Smooth muscle cell (in vitro differentiated cells): Measurements from ENCODE around the gene HMGXB4. TPM values are rescaled to one million over a fixed set of nuclear protein-coding genes. Genes with fewer than 3 reads are reported as not detected.

Experiments
- DNase-seq: peaks from one replicate; lab custom pipeline; 2025; ENCODE audit not compliant: unreplicated experiment; lab: John Stamatoyannopoulos, UW
- H2AFZ ChIP-seq: fragments of 200-600 bp; sonication (generic); 2 replicates; pipeline ENCODE4 v1.6.0; 2016; ENCODE audit warnings: antibody characterized with exemption, low read depth, mild to moderate bottlenecking
- H3F3A ChIP-seq: fragments of 200-600 bp; sonication (generic); 2 replicates; pipeline ENCODE4 v1.6.0; 2017; ENCODE audit warnings: antibody characterized with exemption, low read depth
- H3K27ac ChIP-seq: fragments of 200-600 bp; sonication (generic); 2 replicates; pipeline ENCODE4 v1.5.1; 2016; ENCODE audit warnings: low read depth, mild to moderate bottlenecking
- H3K27me3 ChIP-seq: fragments of 200-600 bp; sonication (generic); 2 replicates; pipeline ENCODE4 v1.6.1; 2016; ENCODE audit warnings: low read depth, mild to moderate bottlenecking
- H3K36me3 ChIP-seq: fragments of 200-600 bp; sonication (generic); 2 replicates; pipeline ENCODE4 v1.5.1; 2016; ENCODE audit warnings: low read depth
- H3K4me1 ChIP-seq: fragments of 200-600 bp; sonication (generic); 2 replicates; pipeline ENCODE4 v1.5.1; 2016; ENCODE audit warnings: low read depth
- H3K4me2 ChIP-seq: fragments of 200-600 bp; sonication (generic); 2 replicates; pipeline ENCODE4 v1.6.0; 2016; ENCODE audit warnings: mild to moderate bottlenecking
- H3K4me3 ChIP-seq: fragments of 200-600 bp; sonication (generic); 2 replicates; pipeline ENCODE4 v1.5.1; 2016; ENCODE audit warnings: mild to moderate bottlenecking
- H3K79me2 ChIP-seq: fragments of 200-600 bp; sonication (generic); 2 replicates; pipeline ENCODE4 v1.6.0; 2016; ENCODE audit warnings: low read depth, mild to moderate bottlenecking
- H3K9ac ChIP-seq: fragments of 200-600 bp; sonication (generic); 2 replicates; pipeline ENCODE4 v1.6.0; 2016; ENCODE audit warnings: low read depth
- H3K9me3 ChIP-seq: fragments of 200-600 bp; sonication (generic); replicated peaks from 2 replicates; pipeline ENCODE4 v1.5.1; 2016; ENCODE audit warnings: low read depth
- H4K20me1 ChIP-seq: fragments of 200-600 bp; sonication (generic); 2 replicates; pipeline ENCODE4 v1.6.0; 2016; ENCODE audit warnings: low read depth
- WGBS: methylation state at CpG from one replicate; pipeline ENCODE4 v1.1.7; 2016; ENCODE audit warnings: low lambda C conversion rate; 5-methylcytosine and 5-hydroxymethylcytosine counted together
- polyA plus RNA-seq: library from polyadenylated mRNA; unstranded; fragments of >200 nt; fragmentation: Nextera tagmentation; extraction: Ambion mirVana; gene quantifications from 2 replicates; pipeline ENCODE4 v1.2.1, GENCODE V29; 2016
- total RNA-seq: library from RNA; depleted of rRNA; stranded (reverse); fragments of >200 nt; gene quantifications from 2 replicates; pipeline ENCODE4 v1.2.3, GENCODE V29; 2014
- TF ChIP-seq, protein P1 (sequence below): fragments of 200-600 bp; sonication (generic); IDR thresholded peaks from 2 replicates; pipeline ENCODE4 v1.5.1; 2017; ENCODE audit warnings: borderline replicate concordance, mild to moderate bottlenecking, antibody characterized with exemption; ENCODE audit not compliant: insufficient read depth, poor library complexity, severe bottlenecking

The HMGXB4 gene
- total and polyA plus RNA-seq, 2 experiments from 2014 or later: 28.2 to 34.1 TPM

- Histone ChIP-seq H3K9ac (peak overlapping the region; percentile 38), H3K9me3 (no peaks in the 10 kb centered on the region), H3K4me2 (no peak overlapping the region), H3F3A (no peaks in the 10 kb centered on the region), H3K4me1 (peaks cover 11% of the 10 kb centered on the region), H3K36me3 (no peaks in the 10 kb centered on the region), H3K27ac (peak overlapping the region; percentile 25), H3K27me3 (no peaks in the 10 kb centered on the region), H2AFZ (no peak overlapping the region), H4K20me1 (peaks cover 100% of the 10 kb centered on the region), H3K79me2 (peaks cover 30% of the 10 kb centered on the region), H3K4me3 (no peak overlapping the region)
- 75% methylated on average over 14 of the region's 14 CpGs for WGBS
- TF ChIP-seq, protein P1, sequence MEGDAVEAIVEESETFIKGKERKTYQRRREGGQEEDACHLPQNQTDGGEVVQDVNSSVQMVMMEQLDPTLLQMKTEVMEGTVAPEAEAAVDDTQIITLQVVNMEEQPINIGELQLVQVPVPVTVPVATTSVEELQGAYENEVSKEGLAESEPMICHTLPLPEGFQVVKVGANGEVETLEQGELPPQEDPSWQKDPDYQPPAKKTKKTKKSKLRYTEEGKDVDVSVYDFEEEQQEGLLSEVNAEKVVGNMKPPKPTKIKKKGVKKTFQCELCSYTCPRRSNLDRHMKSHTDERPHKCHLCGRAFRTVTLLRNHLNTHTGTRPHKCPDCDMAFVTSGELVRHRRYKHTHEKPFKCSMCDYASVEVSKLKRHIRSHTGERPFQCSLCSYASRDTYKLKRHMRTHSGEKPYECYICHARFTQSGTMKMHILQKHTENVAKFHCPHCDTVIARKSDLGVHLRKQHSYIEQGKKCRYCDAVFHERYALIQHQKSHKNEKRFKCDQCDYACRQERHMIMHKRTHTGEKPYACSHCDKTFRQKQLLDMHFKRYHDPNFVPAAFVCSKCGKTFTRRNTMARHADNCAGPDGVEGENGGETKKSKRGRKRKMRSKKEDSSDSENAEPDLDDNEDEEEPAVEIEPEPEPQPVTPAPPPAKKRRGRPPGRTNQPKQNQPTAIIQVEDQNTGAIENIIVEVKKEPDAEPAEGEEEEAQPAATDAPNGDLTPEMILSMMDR: no peak
- DNase-seq: no peak
Measured at GRCh38 chr22:35313311-35314121, 56.2 kb downstream of the HMGXB4 start.

DNA sequence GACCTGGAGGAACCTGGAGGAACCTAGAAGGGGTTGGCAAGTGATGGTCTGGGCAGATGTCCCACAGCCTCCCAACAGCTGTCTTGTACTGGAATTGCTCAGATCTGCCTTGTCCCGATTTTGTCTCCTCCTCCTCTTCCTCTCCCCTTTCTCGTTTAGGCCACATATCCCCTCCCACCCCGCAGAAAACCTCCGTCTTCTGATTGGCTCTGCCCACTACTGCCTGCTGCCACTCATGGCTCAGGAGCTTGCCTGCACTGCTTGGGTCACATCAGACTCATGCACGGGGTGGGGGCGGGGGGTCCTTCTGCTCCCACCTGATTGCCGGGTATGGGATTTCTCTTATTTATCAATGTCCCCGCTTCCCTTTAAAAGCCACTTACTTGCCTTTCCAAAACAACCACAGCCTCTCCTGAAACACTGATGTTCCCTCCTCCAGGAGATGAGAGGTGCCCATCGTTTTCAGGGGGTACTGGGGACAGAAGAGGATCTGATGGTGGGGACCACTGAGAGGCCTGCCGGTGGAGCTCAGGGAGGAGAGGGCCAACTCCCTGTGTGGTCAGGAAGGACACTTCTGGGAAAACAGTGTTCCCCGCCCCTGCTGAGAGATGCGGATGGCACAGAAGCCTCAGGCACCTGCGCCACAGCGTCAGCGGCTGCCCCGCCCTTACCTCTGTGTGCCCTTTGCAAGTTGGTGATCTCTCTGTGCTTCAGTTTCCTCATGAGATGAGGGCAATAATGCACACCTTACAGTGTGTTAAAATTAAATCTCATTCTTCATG, 57.1 kb downstream of the HMGXB4 start:
- Histone ChIP-seq H3K9ac (no peak overlapping the region), H3K79me2 (peaks cover 24% of the 10 kb centered on the region)
- TF ChIP-seq, protein P1: no peak

DNA sequence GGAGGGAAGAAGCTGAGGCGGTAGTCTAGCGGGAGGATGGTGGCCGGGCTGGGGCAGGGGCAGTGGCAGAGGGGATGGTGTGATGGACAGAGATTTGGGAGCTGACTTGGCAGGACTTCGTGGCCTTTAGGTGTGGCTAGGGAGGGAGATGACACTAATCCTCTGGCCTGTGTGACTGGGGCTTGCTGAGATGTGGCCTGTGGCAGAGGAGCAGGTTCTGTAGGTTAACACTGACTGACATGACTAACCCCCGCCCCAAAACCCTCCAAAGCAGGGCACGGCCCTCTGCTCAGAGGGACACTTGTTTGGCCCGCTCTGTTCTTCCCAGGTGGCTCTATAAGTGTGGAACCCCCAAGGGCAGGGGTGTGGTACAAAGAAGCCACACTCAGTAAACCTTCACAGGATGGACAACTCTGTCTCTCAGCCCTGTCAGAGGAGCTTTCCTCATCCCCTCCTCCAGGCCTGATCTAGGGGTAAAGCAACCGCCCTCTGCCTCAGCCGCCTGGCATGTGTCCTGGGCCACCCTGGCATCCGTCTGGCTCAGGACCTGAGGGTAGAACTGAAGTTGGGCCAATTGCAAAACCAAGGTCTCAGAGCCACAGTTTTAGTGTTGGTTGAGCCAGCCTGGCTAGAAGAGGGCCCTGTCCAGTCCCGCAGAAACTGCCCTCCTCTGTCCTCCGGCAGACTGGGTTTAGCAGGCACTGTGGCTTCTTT, 58.0 kb downstream of the HMGXB4 start:
- Histone ChIP-seq H3K9me3 (no peaks in the 10 kb centered on the region), H4K20me1 (peaks cover 100% of the 10 kb centered on the region), H3K4me3 (no peak overlapping the region), H3K79me2 (peaks cover 19% of the 10 kb centered on the region), H3K4me1 (peaks cover 10% of the 10 kb centered on the region), H3K27ac (peak overlapping the region; percentile 51), H3K4me2 (no peak overlapping the region), H3F3A (no peaks in the 10 kb centered on the region), H2AFZ (no peak overlapping the region), H3K9ac (no peak overlapping the region), H3K27me3 (no peaks in the 10 kb centered on the region), H3K36me3 (no peaks in the 10 kb centered on the region)
- no peak for DNase-seq
- whole genome bisulfite sequencing: 89% methylated on average over 12 of the region's 12 CpGs
- TF ChIP-seq, protein P1: no peak

More for the DNA sequence above, 57.1 kb downstream of the HMGXB4 start:
- no peak for DNase-seq
- H3K27me3 ChIP-seq: no peaks in the 10 kb centered on the region
- peaks cover 100% of the 10 kb centered on the region for H4K20me1 ChIP-seq
- peak overlapping the region; percentile 25 for H3K27ac ChIP-seq
- H3K9me3 ChIP-seq: no peaks in the 10 kb centered on the region
- no peaks in the 10 kb centered on the region for H3K36me3 ChIP-seq
- 87% methylated on average over 14 of the region's 16 CpGs for WGBS
- H3F3A ChIP-seq: no peaks in the 10 kb centered on the region
- H3K4me3 ChIP-seq: no peak overlapping the region
- peaks cover 11% of the 10 kb centered on the region for H3K4me1 ChIP-seq
- no peak overlapping the region for H2AFZ ChIP-seq
- no peak overlapping the region for H3K4me2 ChIP-seq
